Left ventricle myocardium inferior (tissue), 1 donor: ENCODE measurements around the gene NUP210. TPM values are rescaled to one million over a fixed set of nuclear protein-coding genes. Genes with fewer than 3 reads are reported as not detected.

Source experiments
- DNase-seq: peaks from one replicate; pipeline ENCODE4 v3.0.0-alpha.2; 2020
- H3K27ac ChIP-seq: fragments of 200-600 bp; replicated peaks from 2 replicates; pipeline ENCODE4 v1.8.0; 2021
- H3K27me3 ChIP-seq: fragments of 200-600 bp; 2 replicates; pipeline ENCODE4 v1.8.0; 2021; ENCODE audit warnings: low read depth
- H3K36me3 ChIP-seq: fragments of 200-600 bp; 2 replicates; pipeline ENCODE4 v1.8.0; 2021
- H3K4me1 ChIP-seq: fragments of 200-600 bp; 2 replicates; pipeline ENCODE4 v1.8.0; 2021
- H3K4me3 ChIP-seq: fragments of 200-600 bp; 2 replicates; pipeline ENCODE4 v1.8.0; 2021; ENCODE audit warnings: mild to moderate bottlenecking, moderate library complexity
- H3K9me3 ChIP-seq: fragments of 200-600 bp; replicated peaks from 2 replicates; pipeline ENCODE4 v1.8.0; 2021
- intact Hi-C: fragments of 100-400 bp; cut with micrococcal nuclease; formaldehyde crosslinking; loops from one replicate; pipeline ENCODE4 v1.11.0; 2022
- total RNA-seq: library from RNA; stranded (reverse); fragmentation: NEBNext Ultra II Directional; extraction: Animal tissue kit (Norgen Biotek cat#: 25700); gene quantifications from one replicate; pipeline ENCODE4 v1.2.1, GENCODE V29; 2021
- TF ChIP-seq, protein P1 (sequence below): fragments of 200-600 bp; IDR thresholded peaks from 2 replicates; pipeline ENCODE4 v1.8.0; 2021; ENCODE audit warnings: antibody characterized with exemption, mild to moderate bottlenecking, borderline replicate concordance
- donor health status: DM: no; HTN: yes; CAD: no; lungs with severe emphysema.

The NUP210 gene
- total RNA-seq, 1 donor from 2014 or later = 2.8 TPM

DNA sequence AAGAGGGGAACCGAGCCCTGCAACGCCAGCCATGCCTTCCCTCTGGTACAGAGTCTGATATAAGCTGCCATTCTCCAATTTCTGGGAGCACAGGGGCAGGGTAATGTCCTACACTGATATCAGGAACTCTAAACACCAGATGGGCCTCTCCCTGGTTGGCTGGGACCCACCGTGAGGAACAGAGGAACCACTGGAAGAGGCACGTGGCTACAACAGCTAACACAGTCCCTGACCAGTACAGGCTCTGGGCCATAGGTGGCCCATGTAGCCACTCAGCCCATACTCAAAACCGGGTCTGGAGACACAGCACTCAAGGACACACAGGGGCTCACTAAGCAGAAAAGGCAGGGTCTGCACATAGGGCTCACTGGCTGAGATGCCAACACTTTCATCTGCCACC is 13.9 kb downstream of the NUP210 start:
- Histone ChIP-seq H3K27ac (no peak overlapping the region), H3K27me3 (no peaks in the 10 kb centered on the region), H3K4me1 (no peaks in the 10 kb centered on the region), H3K4me3 (no peak overlapping the region), H3K9me3 (peaks cover 26% of the 10 kb centered on the region), H3K36me3 (no peaks in the 10 kb centered on the region)
- no peak for DNase-seq
- TF ChIP-seq, protein P1, sequence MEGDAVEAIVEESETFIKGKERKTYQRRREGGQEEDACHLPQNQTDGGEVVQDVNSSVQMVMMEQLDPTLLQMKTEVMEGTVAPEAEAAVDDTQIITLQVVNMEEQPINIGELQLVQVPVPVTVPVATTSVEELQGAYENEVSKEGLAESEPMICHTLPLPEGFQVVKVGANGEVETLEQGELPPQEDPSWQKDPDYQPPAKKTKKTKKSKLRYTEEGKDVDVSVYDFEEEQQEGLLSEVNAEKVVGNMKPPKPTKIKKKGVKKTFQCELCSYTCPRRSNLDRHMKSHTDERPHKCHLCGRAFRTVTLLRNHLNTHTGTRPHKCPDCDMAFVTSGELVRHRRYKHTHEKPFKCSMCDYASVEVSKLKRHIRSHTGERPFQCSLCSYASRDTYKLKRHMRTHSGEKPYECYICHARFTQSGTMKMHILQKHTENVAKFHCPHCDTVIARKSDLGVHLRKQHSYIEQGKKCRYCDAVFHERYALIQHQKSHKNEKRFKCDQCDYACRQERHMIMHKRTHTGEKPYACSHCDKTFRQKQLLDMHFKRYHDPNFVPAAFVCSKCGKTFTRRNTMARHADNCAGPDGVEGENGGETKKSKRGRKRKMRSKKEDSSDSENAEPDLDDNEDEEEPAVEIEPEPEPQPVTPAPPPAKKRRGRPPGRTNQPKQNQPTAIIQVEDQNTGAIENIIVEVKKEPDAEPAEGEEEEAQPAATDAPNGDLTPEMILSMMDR = no peak
- intact Hi-C loops = no loop called here

DNA sequence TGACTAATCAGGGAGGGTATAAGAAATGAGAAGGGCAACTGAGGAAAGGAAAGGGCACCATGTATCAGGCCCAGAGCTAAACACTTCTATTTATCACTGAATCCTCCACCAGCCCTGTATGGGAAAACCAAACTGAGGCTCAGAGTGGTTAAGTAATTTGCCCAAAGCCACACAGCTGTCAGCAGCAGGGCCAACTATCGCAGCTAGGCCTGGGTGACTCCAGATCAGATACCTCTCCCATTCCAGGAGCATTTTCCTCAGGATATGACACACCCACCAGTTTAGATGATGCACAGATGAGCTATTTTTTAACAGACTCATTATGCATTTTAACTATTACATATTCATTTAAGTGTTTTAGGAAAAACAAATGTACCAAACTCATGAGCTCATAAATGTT is 14.5 kb downstream of the NUP210 start:
- no peaks in the 10 kb centered on the region for H3K4me1 ChIP-seq
- H3K9me3 ChIP-seq = peaks cover 26% of the 10 kb centered on the region
- no peak overlapping the region for H3K4me3 ChIP-seq
- H3K27me3 ChIP-seq = no peaks in the 10 kb centered on the region
- intact Hi-C loops = no loop called here
- H3K36me3 ChIP-seq = no peaks in the 10 kb centered on the region
- H3K27ac ChIP-seq = no peak overlapping the region
- TF ChIP-seq, protein P1 = no peak
- DNase-seq = no peak

DNA sequence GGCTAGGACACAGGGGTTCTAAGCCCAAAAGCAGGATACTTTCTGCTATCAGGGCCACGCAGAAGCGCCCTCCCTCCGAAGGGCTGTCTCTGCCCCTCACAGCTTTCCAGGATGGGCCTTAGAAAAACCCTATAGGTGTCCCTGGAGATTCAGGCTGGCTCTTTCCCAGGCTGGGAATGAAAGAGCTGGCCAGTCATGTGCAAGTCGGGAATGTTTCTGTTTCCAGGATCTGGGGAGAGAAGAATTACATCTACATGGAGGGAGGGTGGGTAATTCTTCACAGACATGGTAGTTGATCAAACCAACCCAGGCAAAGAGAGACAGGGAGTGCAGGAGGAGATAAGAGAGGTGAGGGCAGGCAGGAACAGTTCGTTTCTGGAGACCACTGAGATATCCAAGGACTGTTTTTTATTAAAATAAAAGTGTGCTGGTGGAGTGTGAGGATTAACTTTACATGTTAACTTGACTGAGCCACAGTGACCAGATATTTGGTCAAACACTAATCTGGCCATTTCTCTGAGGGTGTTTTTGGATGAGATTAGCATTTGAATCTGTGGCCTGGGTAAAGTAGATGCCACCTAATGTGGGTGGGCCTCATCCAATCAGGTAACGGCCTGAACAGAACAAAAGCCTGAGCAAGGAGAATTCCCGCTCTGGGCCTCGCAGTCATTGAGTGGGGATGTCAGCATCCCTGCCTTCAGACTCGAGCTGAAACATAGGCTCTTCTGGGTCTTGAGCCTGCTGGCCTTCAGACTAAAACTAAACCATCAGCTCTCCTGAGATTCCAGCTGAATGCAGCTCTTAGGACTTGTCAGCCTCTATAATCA is 15.3 kb downstream of the NUP210 start:
- peaks cover 26% of the 10 kb centered on the region for H3K9me3 ChIP-seq
- intact Hi-C loops = no loop called here
- no peaks in the 10 kb centered on the region for H3K27me3 ChIP-seq
- DNase-seq = no peak
- H3K4me1 ChIP-seq = no peaks in the 10 kb centered on the region
- H3K36me3 ChIP-seq = no peaks in the 10 kb centered on the region
- TF ChIP-seq, protein P1 = no peak
- no peak overlapping the region for H3K4me3 ChIP-seq
- H3K27ac ChIP-seq = no peak overlapping the region

DNA sequence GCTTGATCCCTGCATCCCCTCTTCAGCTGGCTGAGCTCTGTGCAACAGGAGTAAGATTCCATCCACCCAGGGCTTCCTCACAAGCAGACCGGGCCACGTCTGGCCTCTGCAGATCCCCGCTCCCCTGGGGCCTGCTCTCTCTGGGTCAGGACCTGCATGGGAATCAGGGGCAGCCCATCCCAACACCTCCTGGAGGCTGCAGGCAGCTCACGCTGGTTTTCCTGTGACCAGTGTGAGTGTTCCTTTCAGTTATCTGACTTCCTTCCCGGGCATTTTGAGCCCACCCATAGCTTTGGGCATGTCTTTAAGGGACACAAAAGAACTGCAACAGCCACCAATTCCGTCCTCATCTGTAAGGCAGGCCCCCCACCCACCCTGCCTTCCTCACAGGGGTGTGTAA is 16.3 kb downstream of the NUP210 start:
- no peak for DNase-seq
- Histone ChIP-seq H3K9me3 (peaks cover 24% of the 10 kb centered on the region), H3K27me3 (no peaks in the 10 kb centered on the region), H3K4me1 (no peaks in the 10 kb centered on the region), H3K36me3 (no peaks in the 10 kb centered on the region), H3K27ac (no peak overlapping the region), H3K4me3 (no peak overlapping the region)
- intact Hi-C loops = no loop called here
- TF ChIP-seq, protein P1 = no peak

DNA sequence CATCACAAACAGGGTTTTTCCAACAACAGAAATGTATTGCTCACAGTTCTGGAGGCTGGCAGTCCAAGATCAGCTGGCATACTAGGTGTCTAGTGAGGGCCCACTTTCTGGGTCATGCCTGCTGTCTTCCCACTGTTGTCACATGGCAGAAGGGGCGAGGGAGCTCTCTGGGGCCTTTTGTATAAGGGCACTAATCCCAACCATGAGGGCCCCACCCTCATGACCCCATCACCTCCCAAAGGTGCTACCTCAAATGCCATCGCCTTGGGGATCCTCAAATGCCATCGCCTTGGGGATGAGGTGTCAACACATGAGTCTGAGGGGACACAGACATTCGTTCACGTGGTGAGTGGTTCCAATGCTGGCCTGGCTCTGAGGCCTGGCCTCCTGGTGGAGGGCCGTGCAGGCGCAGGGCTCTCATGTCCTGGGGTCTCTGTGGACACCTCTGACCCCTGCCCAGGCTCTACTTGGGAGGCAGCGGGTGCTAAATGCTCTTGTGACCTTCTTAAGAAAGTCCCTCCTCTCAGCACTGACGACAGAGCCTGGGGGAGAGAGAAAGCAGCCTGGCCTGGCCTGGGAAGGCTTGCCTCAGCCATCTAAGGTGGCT is 16.8 kb downstream of the NUP210 start:
- H3K36me3 ChIP-seq = no peaks in the 10 kb centered on the region
- H3K4me1 ChIP-seq = no peaks in the 10 kb centered on the region
- intact Hi-C loops = no loop called here
- no peak overlapping the region for H3K27ac ChIP-seq
- TF ChIP-seq, protein P1 = no peak
- no peaks in the 10 kb centered on the region for H3K27me3 ChIP-seq
- no peak overlapping the region for H3K4me3 ChIP-seq
- DNase-seq = no peak
- peaks cover 19% of the 10 kb centered on the region for H3K9me3 ChIP-seq
